A549 (cell line): ENCODE measurements around the gene SEPTIN11. TPM values are rescaled to one million over a fixed set of nuclear protein-coding genes. Genes with fewer than 3 reads are reported as not detected.

Source experiments
- ATAC-seq, 2 experiments: fragments of 200-7000 bp in 1 of 2; fragments of >200 bp in 1 of 2; cut with Nextera tagmentation in 1 of 2; cut with Tn5 transposase in 1 of 2; 3 replicates each; pipeline versions ENCODE4 v1.8.0 to v1.9.1; 2018 to 2020; ENCODE audit warnings: mild to moderate bottlenecking in 1 of 2, moderate library complexity in 1 of 2
- CTCF ChIA-PET: fragments of 300-600 bp; sonication (Branson Sonifier 250); formaldehyde crosslinking; extraction: SDS; loops from one replicate; lab custom pipeline; 2021; ENCODE audit warnings: antibody characterized with exemption, inconsistent platforms; lab: Yijun Ruan, JAX
- POLR2A ChIA-PET: fragments of 350-600 bp; formaldehyde crosslinking; extraction: SDS; loops from one replicate; lab custom pipeline; 2021; ENCODE audit warnings: antibody characterized with exemption, inconsistent platforms; lab: Yijun Ruan, JAX
- DNase-seq, 2 experiments: peaks; one replicate each; pipeline versions ENCODE4 v3.0.0 to v3.0.0-alpha.2; 2011 to 2016; ENCODE audit warnings: low read depth in 1 of 2, low spot score in 1 of 2
- FAIRE-seq: peaks from 2 replicates; lab custom pipeline; 2011; peaks lifted over from hg19 to GRCh38; lab: Jason Lieb, UNC
- H3K27ac ChIP-seq, 2 experiments: fragments of >200 bp; sonication (Bioruptor Twin); formaldehyde crosslinking; 3 replicates each; pipeline ENCODE4 v1.5.1; 2016 to 2017
- H3K4me1 ChIP-seq: fragments of >200 bp; sonication (Bioruptor Twin); formaldehyde crosslinking; 3 replicates; pipeline ENCODE4 v1.6.1; 2016
- H3K4me2 ChIP-seq: fragments of >200 bp; sonication (Bioruptor Twin); formaldehyde crosslinking; 3 replicates; pipeline ENCODE4 v1.6.1; 2016
- H3K4me3 ChIP-seq: fragments of >200 bp; sonication (Bioruptor Twin); formaldehyde crosslinking; 3 replicates; pipeline ENCODE4 v1.5.1; 2016
- H3K9me3 ChIP-seq: fragments of >200 bp; sonication (Bioruptor Twin); formaldehyde crosslinking; 3 replicates; pipeline ENCODE4 v1.6.1; 2016
- BCL3 ChIP-seq: fragments of >200 bp; sonication (Bioruptor Twin); formaldehyde crosslinking; IDR thresholded peaks from 3 replicates; pipeline ENCODE4 v1.6.1; 2016
- CBX2 ChIP-seq: fragments of 200-600 bp; sonication (generic); IDR thresholded peaks from 2 replicates; pipeline ENCODE4 v1.6.1; 2016; ENCODE audit warnings: low read depth, mild to moderate bottlenecking, borderline replicate concordance
- CEBPB ChIP-seq, 2 experiments: fragments of >200 bp in 1 of 2; sonication (Bioruptor Twin) in 1 of 2; formaldehyde crosslinking in 1 of 2; IDR thresholded peaks; 2 replicates each; pipeline ENCODE4 v1.6.1; 2012 to 2016
- CHD2 ChIP-seq: fragments of 150-350 bp; IDR thresholded peaks from 2 replicates; pipeline ENCODE4 v1.6.1; 2014; ENCODE audit warnings: low read length; ENCODE audit not compliant: partially characterized antibody
- CHD4 ChIP-seq: fragments of 200-600 bp; sonication (generic); IDR thresholded peaks from 2 replicates; pipeline ENCODE4 v1.6.1; 2016; ENCODE audit warnings: antibody characterized with exemption, mild to moderate bottlenecking, borderline replicate concordance
- EHF ChIP-seq: fragments of 250-450 bp; sonication (Bioruptor Pico); IDR thresholded peaks from 2 replicates; pipeline ENCODE4 v1.5.0; 2020; ENCODE audit warnings: mild to moderate bottlenecking
- EHMT2 ChIP-seq: fragments of 200-600 bp; sonication (generic); IDR thresholded peaks from 2 replicates; pipeline ENCODE4 v1.6.1; 2016; ENCODE audit warnings: antibody characterized with exemption, low read depth, mild to moderate bottlenecking, moderate library complexity
- ELK1 ChIP-seq: fragments of 150-350 bp; IDR thresholded peaks from 2 replicates; pipeline ENCODE4 v1.6.1; 2014; ENCODE audit warnings: low read depth, mild to moderate bottlenecking, low read length
- ESRRA ChIP-seq: fragments of 150-350 bp; IDR thresholded peaks from 2 replicates; pipeline ENCODE4 v1.6.1; 2014; ENCODE audit warnings: mild to moderate bottlenecking, low read length, borderline replicate concordance
- FOSL2 ChIP-seq, 2 experiments: fragments of 450-650 bp in 1 of 2; fragments of >200 bp in 1 of 2; sonication (Bioruptor Twin) in 1 of 2; formaldehyde crosslinking; IDR thresholded peaks; 2 replicates each; pipeline versions ENCODE4 v1.5.0 to v1.6.1; 2016 to 2020; ENCODE audit warnings: mild to moderate bottlenecking in 1 of 2, moderate library complexity in 1 of 2
- FOXS1 ChIP-seq: fragments of 250-450 bp; sonication (Bioruptor Pico); IDR thresholded peaks from 2 replicates; pipeline ENCODE4 v1.5.0; 2020; ENCODE audit warnings: mild to moderate bottlenecking, moderate library complexity
- GATA3 ChIP-seq: IDR thresholded peaks from 2 replicates; pipeline ENCODE4 v1.6.1; 2012; ENCODE audit warnings: borderline replicate concordance
- HOXA7 ChIP-seq: fragments of 250-450 bp; sonication (Bioruptor Pico); IDR thresholded peaks from 2 replicates; pipeline ENCODE4 v1.5.0; 2020; ENCODE audit warnings: mild to moderate bottlenecking, moderate library complexity
- HOXB5 ChIP-seq: fragments of 250-450 bp; sonication (Bioruptor Pico); IDR thresholded peaks from 2 replicates; pipeline ENCODE4 v1.5.0; 2020; ENCODE audit warnings: mild to moderate bottlenecking, moderate library complexity
- JUNB ChIP-seq: fragments of >200 bp; sonication (Bioruptor Twin); formaldehyde crosslinking; IDR thresholded peaks from 2 replicates; pipeline ENCODE4 v1.6.1; 2016
- KDM1A ChIP-seq: fragments of 200-600 bp; sonication (generic); IDR thresholded peaks from 2 replicates; pipeline ENCODE4 v1.6.1; 2016; ENCODE audit warnings: low read depth, mild to moderate bottlenecking
- MAX ChIP-seq: IDR thresholded peaks from 2 replicates; pipeline ENCODE4 v1.6.1; 2012
- NR3C1 ChIP-seq: fragments of >200 bp; sonication (Bioruptor Twin); formaldehyde crosslinking; IDR thresholded peaks from 3 replicates; pipeline ENCODE4 v1.6.1; 2017
- POLR2A ChIP-seq: IDR thresholded peaks from 2 replicates; pipeline ENCODE4 v1.6.1; 2012; ENCODE audit warnings: mild to moderate bottlenecking, low read length
- POLR2AphosphoS2 ChIP-seq: conservative IDR thresholded peaks from 2 replicates; pipeline ENCODE4 v1.6.1; 2012; ENCODE audit warnings: low read length, improper control_type of control experiment, inconsistent platforms
- RAD21 ChIP-seq, 2 experiments: fragments of >200 bp in 1 of 2; sonication (Bioruptor Twin) in 1 of 2; formaldehyde crosslinking in 1 of 2; IDR thresholded peaks in 1 of 2; conservative IDR thresholded peaks in 1 of 2; 2 replicates in 1 of 2; 3 replicates in 1 of 2; pipeline ENCODE4 v1.6.1; 2012 to 2018; ENCODE audit warnings: inconsistent platforms in 1 of 2
- RCOR1 ChIP-seq: fragments of 150-350 bp; IDR thresholded peaks from 2 replicates; pipeline ENCODE4 v1.6.1; 2014; ENCODE audit warnings: antibody characterized with exemption, low read length, low read depth
- RFX5 ChIP-seq: fragments of 450-650 bp; IDR thresholded peaks from 2 replicates; pipeline ENCODE4 v1.7.1; 2014; ENCODE audit warnings: antibody characterized with exemption, mild to moderate bottlenecking, moderate library complexity
- RNF2 ChIP-seq: fragments of 200-600 bp; sonication (generic); IDR thresholded peaks from 2 replicates; pipeline ENCODE4 v1.6.1; 2016; ENCODE audit warnings: low read depth, mild to moderate bottlenecking, antibody characterized with exemption, moderate library complexity, borderline replicate concordance
- SMC3 ChIP-seq: fragments of >200 bp; sonication (Bioruptor Twin); formaldehyde crosslinking; IDR thresholded peaks from 3 replicates; pipeline ENCODE4 v1.6.1; 2018; ENCODE audit warnings: inconsistent platforms
- SREBF2 ChIP-seq: fragments of 450-650 bp; IDR thresholded peaks from 2 replicates; pipeline ENCODE4 v1.6.1; 2014; ENCODE audit warnings: mild to moderate bottlenecking, moderate library complexity
- TP53 ChIP-seq: fragments of 250-450 bp; sonication (Bioruptor Pico); IDR thresholded peaks from 2 replicates; pipeline ENCODE4 v1.5.0; 2021; ENCODE audit warnings: mild to moderate bottlenecking, moderate library complexity
- WGBS: methylation state at CpG from one replicate; pipeline ENCODE4 v1.1.6; 2017; ENCODE audit errors: missing lambda C conversion rate; 5-methylcytosine and 5-hydroxymethylcytosine counted together
- polyA plus RNA-seq, 4 experiments: library from polyadenylated mRNA; depleted of rRNA in 3 of 4; stranded (reverse); fragments of >200 nt; fragmentation: RNase III in 1 of 4; extraction: RNeasy Plus Mini Kit Qiagen cat#74134 plus additional on column Dnase treatment in 1 of 4; gene quantifications; 2 replicates in 3 of 4; 3 replicates in 1 of 4; pipeline ENCODE4 v1.2.3, GENCODE V29; 2011 to 2017

SEPTIN11 gene
- polyA plus RNA-seq, 2 of the 4 experiments (the other 2 are of a cell fraction) = 40.2 to 69.5 TPM

DNA sequence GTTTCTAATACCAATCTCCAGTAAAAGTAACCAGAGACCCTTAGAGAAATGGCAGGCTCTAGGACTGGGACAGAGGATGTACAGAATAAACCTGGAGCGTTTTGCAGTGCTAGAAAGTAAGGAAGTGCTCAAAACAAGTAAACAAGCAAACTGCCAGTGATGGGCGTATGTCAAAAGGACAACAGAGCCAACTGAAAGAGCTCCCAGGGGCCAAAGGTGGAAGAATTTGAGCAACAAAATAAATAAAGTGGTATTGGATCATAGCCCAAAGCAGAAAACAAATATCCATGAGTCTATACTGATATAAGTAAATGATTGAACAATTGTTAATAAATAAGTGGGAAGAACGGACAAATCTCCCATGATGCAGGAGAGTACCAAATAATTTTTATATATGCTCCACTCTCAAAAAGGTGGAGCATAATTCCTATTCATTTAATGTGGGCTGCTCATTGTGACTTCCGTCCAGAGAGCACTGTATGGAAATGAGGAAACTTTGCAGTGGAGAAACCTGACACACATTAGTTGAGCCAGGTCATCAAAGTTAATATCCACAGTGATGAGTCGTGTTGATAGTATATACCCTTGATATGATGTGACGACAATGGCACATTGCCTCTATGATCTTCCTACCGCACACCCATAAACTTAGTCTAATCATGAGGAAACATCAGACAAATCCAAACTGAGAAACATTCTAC is 17.8 kb upstream of the SEPTIN11 start:
- no peak overlapping the region for H3K27ac ChIP-seq
- no peak overlapping the region for H3K4me3 ChIP-seq
- DNase-seq = no peak
- H3K9me3 ChIP-seq = no peaks in the 10 kb centered on the region
- no peak for FAIRE-seq
- ChIA-PET POLR2A (no interaction called here), CTCF (no interaction called here)
- 28% methylated on average over 7 of the region's 7 CpGs for WGBS
- H3K4me2 ChIP-seq = peak overlapping the region; percentile 35
- H3K4me1 ChIP-seq = peaks cover 15% of the 10 kb centered on the region; the same call in 2 of the 3 replicates
- ATAC-seq = no peak; a peak in 1 of 6 replicates
- TF ChIP-seq ESRRA = no peak
- TF ChIP-seq KDM1A = no peak
- no peak for TF ChIP-seq BCL3
- TF ChIP-seq POLR2AphosphoS2 = no peak
- no peak for TF ChIP-seq FOSL2 (IDR thresholded peaks at IDR 0.05)
- no peak for TF ChIP-seq FOSL2 (CRISPR knock-in tag; IDR thresholded peaks at IDR 0.05)
- TF ChIP-seq POLR2A = no peak

GRCh38 chr4:76939184-76939583 is 10.4 kb upstream of the SEPTIN11 start:
- 88% methylated on average over 2 of the region's 2 CpGs for WGBS
- H3K9me3 ChIP-seq = no peaks in the 10 kb centered on the region
- ATAC-seq (no peak), DNase-seq (no peak), FAIRE-seq (no peak)
- no peak overlapping the region for H3K27ac ChIP-seq
- no peak overlapping the region for H3K4me2 ChIP-seq
- no peak overlapping the region for H3K4me3 ChIP-seq
- CTCF ChIA-PET = no interaction called here
- POLR2A ChIA-PET = no interaction called here
- H3K4me1 ChIP-seq = no peaks in the 10 kb centered on the region
- TF ChIP-seq NR3C1 (no peak), FOXS1 (CRISPR knock-in tag) (no peak)

DNA sequence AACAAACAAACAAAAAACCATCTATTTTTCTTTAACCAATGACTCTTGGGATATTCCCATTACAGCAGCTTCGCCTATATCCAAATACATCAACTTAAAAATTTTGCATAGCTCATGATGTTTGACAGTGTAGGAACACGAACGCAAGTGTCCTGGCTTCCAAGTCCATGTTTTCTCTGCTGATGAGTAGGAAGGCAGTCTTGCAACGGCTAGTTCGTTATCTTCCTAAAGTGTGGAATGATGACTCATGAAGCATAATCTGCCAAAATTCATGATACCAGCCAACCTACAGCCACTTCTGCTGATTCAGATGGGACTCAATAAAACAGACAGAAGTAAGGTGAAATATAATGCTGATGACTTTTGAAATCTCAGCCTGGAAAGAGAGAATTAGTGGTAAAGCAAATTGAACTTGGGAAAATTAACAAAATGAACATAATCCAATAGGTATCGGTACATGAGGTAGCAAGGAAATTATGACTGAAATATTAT is 6.4 kb upstream of the SEPTIN11 start:
- no peak for FAIRE-seq
- Histone ChIP-seq H3K9me3 (no peaks in the 10 kb centered on the region), H3K4me2 (no peak overlapping the region), H3K4me3 (no peak overlapping the region), H3K4me1 (0 out of 3 replicates have a peak, but pooled peaks cover 6% of the 10 kb centered on the region), H3K27ac (no peak overlapping the region)
- no peak for ATAC-seq
- 93% methylated on average over 6 of the region's 6 CpGs for WGBS
- POLR2A ChIA-PET = no interaction called here
- no peak for DNase-seq
- TF ChIP-seq RCOR1 (no peak), ELK1 (no peak), MAX (no peak), CBX2 (no peak), FOSL2 (IDR thresholded peaks at IDR 0.05) (no peak), FOSL2 (CRISPR knock-in tag; IDR thresholded peaks at IDR 0.05) (0 out of 2 replicates have a peak, but pooled peaks have one; percentile 6), HOXA7 (CRISPR knock-in tag) (no peak), RFX5 (no peak)
- CTCF ChIA-PET = no interaction called here

GRCh38 chr4:76943790-76944189 is 5.8 kb upstream of the SEPTIN11 start:
- H3K4me3 ChIP-seq = no peak overlapping the region
- H3K4me1 ChIP-seq = 0 out of 3 replicates have a peak, but pooled peaks cover 7% of the 10 kb centered on the region
- no peak overlapping the region for H3K27ac ChIP-seq
- ChIA-PET CTCF (no interaction called here), POLR2A (no interaction called here)
- H3K9me3 ChIP-seq = no peaks in the 10 kb centered on the region
- H3K4me2 ChIP-seq = no peak overlapping the region
- ATAC-seq (no peak), FAIRE-seq (no peak), DNase-seq (no peak)
- TF ChIP-seq EHF (CRISPR knock-in tag) = no peak
- TF ChIP-seq RCOR1 = no peak
- no peak for TF ChIP-seq CEBPB (IDR thresholded peaks at IDR 0.05)
- TF ChIP-seq GATA3 = no peak
- no peak for TF ChIP-seq RNF2
- no peak for TF ChIP-seq CHD4
- no peak for TF ChIP-seq JUNB
- no peak for TF ChIP-seq RFX5
- TF ChIP-seq SREBF2 = no peak
- no peak for TF ChIP-seq RAD21 (conservative IDR thresholded peaks at IDR 0.05 in 1 of 2, IDR thresholded peaks at IDR 0.05 in 1 of 2)
- no peak for TF ChIP-seq ELK1
- no peak for TF ChIP-seq TP53 (CRISPR knock-in tag)
- no peak for TF ChIP-seq CHD2
- no peak for TF ChIP-seq FOXS1 (CRISPR knock-in tag)
- no peak for TF ChIP-seq HOXB5 (CRISPR knock-in tag)
- TF ChIP-seq EHMT2 = no peak
- TF ChIP-seq SMC3 = no peak
- 93% methylated on average over 1 of the region's 1 CpG for WGBS
